IMR-90 (cell line): Measurements from ENCODE around the gene CIITA. TPM values are rescaled to one million over a fixed set of nuclear protein-coding genes. Genes with fewer than 3 reads are reported as not detected.

ENCODE experiments used
- ATAC-seq: fragments of 200-7000 bp; cut with Tn5 transposase; 2 replicates; pipeline ENCODE4 v1.9.1; 2020; ENCODE audit warnings: low read depth, mild to moderate bottlenecking, moderate library complexity
- BruUV-seq: library from RNA; stranded (reverse); fragments of 400-500 nt; replicated peaks from 2 replicates; lab custom pipeline; 2021; lab: Mats Ljungman, UMichigan
- CTCF ChIA-PET: fragments of 300-600 bp; formaldehyde crosslinking; extraction: SDS; loops from one replicate; lab custom pipeline; 2021; ENCODE audit warnings: antibody characterized with exemption; lab: Yijun Ruan, JAX
- POLR2A ChIA-PET: fragments of 300-600 bp; sonication (Branson Sonifier 250); formaldehyde crosslinking; loops from one replicate; lab custom pipeline; 2022; ENCODE audit warnings: antibody characterized with exemption; ENCODE audit not compliant: unreplicated experiment; lab: Charles Lee
- DNase-seq: peaks from one replicate; pipeline ENCODE4 v3.0.0; 2013
- H2AFZ ChIP-seq: replicated peaks from 2 replicates; pipeline ENCODE3; 2013; ENCODE audit warnings: low read length, mild to moderate bottlenecking; ENCODE audit not compliant: poor library complexity
- H2AK5ac ChIP-seq: 2 replicates; pipeline ENCODE4 v1.6.1; 2013; ENCODE audit warnings: low read depth, low read length, inconsistent platforms
- H2AK9ac ChIP-seq: replicated peaks from 2 replicates; pipeline ENCODE3; 2013; ENCODE audit warnings: mild to moderate bottlenecking, low read depth, low read length, moderate library complexity; ENCODE audit not compliant: poor library complexity
- H2BK120ac ChIP-seq: 2 replicates; pipeline ENCODE4 v1.6.1; 2013; ENCODE audit warnings: low read depth, low read length, inconsistent platforms
- H2BK15ac ChIP-seq: 3 replicates; pipeline ENCODE4 v1.6.1; 2013; ENCODE audit warnings: low read depth, low read length, inconsistent platforms
- H2BK20ac ChIP-seq: 2 replicates; pipeline ENCODE4 v1.6.1; 2013; ENCODE audit warnings: low read depth, mild to moderate bottlenecking, inconsistent platforms, low read length, moderate library complexity
- H2BK5ac ChIP-seq: 2 replicates; pipeline ENCODE4 v1.6.1; 2013; ENCODE audit warnings: mild to moderate bottlenecking, low read depth, low read length, inconsistent platforms; ENCODE audit not compliant: poor library complexity, severe bottlenecking
- H3K14ac ChIP-seq: replicated peaks from 2 replicates; pipeline ENCODE4 v1.6.1; 2013; ENCODE audit warnings: low read depth, low read length, inconsistent platforms
- H3K18ac ChIP-seq: 2 replicates; pipeline ENCODE4 v1.6.1; 2013; ENCODE audit warnings: low read depth, low read length, control low read depth
- H3K23ac ChIP-seq: 2 replicates; pipeline ENCODE4 v1.6.1; 2013; ENCODE audit warnings: low read depth, low read length, inconsistent platforms
- H3K27ac ChIP-seq: 2 replicates; pipeline ENCODE4 v1.5.1; 2013; ENCODE audit warnings: mild to moderate bottlenecking, control low read depth, low read length; ENCODE audit not compliant: insufficient read depth
- H3K27me3 ChIP-seq: 2 replicates; pipeline ENCODE4 v1.6.1; 2013; ENCODE audit warnings: low read length; ENCODE audit not compliant: control insufficient read depth, insufficient read depth
- H3K36me3 ChIP-seq: 2 replicates; pipeline ENCODE4 v1.6.1; 2013; ENCODE audit warnings: low read length, mixed read lengths; ENCODE audit not compliant: control insufficient read depth, insufficient read depth
- H3K4ac ChIP-seq: 2 replicates; pipeline ENCODE4 v1.6.1; 2013; ENCODE audit warnings: low read depth, low read length, inconsistent platforms
- H3K4me1 ChIP-seq: 2 replicates; pipeline ENCODE4 v1.6.1; 2013; ENCODE audit warnings: low read length, mixed read lengths; ENCODE audit not compliant: control insufficient read depth, insufficient read depth
- H3K4me2 ChIP-seq: 2 replicates; pipeline ENCODE4 v1.6.1; 2013; ENCODE audit warnings: low read depth, mild to moderate bottlenecking, control low read depth, low read length, moderate library complexity
- H3K4me3 ChIP-seq: 2 replicates; pipeline ENCODE4 v1.5.1; 2013; ENCODE audit warnings: low read depth, mild to moderate bottlenecking, control low read depth, low read length, moderate library complexity; ENCODE audit not compliant: insufficient read depth
- H3K56ac ChIP-seq: 2 replicates; pipeline ENCODE4 v1.6.1; 2013; ENCODE audit warnings: low read length, inconsistent platforms; ENCODE audit not compliant: insufficient read depth; ENCODE audit errors: extremely low read depth
- H3K79me1 ChIP-seq, 2 experiments: 2 replicates each; pipeline ENCODE4 v1.6.1; 2013; ENCODE audit warnings: low read length in 2 of 2, inconsistent platforms in 1 of 2, low read depth in 1 of 2
- H3K9ac ChIP-seq: 2 replicates; pipeline ENCODE4 v1.6.1; 2013; ENCODE audit warnings: low read depth, low read length, control low read depth
- H3K9me1 ChIP-seq: 2 replicates; pipeline ENCODE4 v1.6.1; 2013; ENCODE audit warnings: low read length, inconsistent platforms; ENCODE audit not compliant: insufficient read depth
- H3K9me3 ChIP-seq: 2 replicates; pipeline ENCODE4 v1.6.1; 2013; ENCODE audit warnings: low read length; ENCODE audit not compliant: control insufficient read depth, insufficient read depth
- H4K20me1 ChIP-seq: 2 replicates; pipeline ENCODE4 v1.6.1; 2013; ENCODE audit warnings: low read length, inconsistent platforms; ENCODE audit not compliant: insufficient read depth
- H4K5ac ChIP-seq: 2 replicates; pipeline ENCODE4 v1.6.1; 2013; ENCODE audit warnings: mild to moderate bottlenecking, low read depth, low read length, control low read depth
- H4K8ac ChIP-seq, 2 experiments: 2 replicates each; pipeline ENCODE4 v1.6.1; 2013; ENCODE audit warnings: low read depth in 2 of 2, low read length in 2 of 2, control low read depth in 1 of 2, inconsistent platforms in 1 of 2
- H4K91ac ChIP-seq: 2 replicates; pipeline ENCODE4 v1.6.1; 2013; ENCODE audit warnings: low read depth, low read length, inconsistent platforms; ENCODE audit not compliant: insufficient read depth
- CEBPB ChIP-seq: IDR thresholded peaks from 2 replicates; pipeline ENCODE4 v1.6.1; 2012; ENCODE audit warnings: low read depth, low read length, improper control_type of control experiment
- FOS ChIP-seq: fragments of 150-350 bp; IDR thresholded peaks from 2 replicates; pipeline ENCODE4 v1.6.1; 2016; ENCODE audit warnings: low read depth, low read length
- USF2 ChIP-seq: fragments of 150-350 bp; IDR thresholded peaks from 2 replicates; pipeline ENCODE4 v1.6.1; 2017; ENCODE audit warnings: mild to moderate bottlenecking, antibody characterized with exemption, low read length, low read depth
- WGBS, 2 experiments: methylation state at CpG; one replicate each; pipeline versions ENCODE4 v1.1.5 to v1.1.7; 2013; ENCODE audit warnings: missing lambda C conversion rate in 2 of 2; ENCODE audit not compliant: insufficient read length in 1 of 2; ENCODE audit errors: extremely low coverage in 2 of 2; 5-methylcytosine and 5-hydroxymethylcytosine counted together
- dilution Hi-C: fragments of 300-500 bp; cut with HindIII; formaldehyde crosslinking; loops from one replicate; pipeline ENCODE4 v1.14.3; 2018; ENCODE audit warnings: low sequenced_read_pairs; ENCODE audit not compliant: unreplicated experiment
- in situ Hi-C: fragments of 300-500 bp; cut with MboI; formaldehyde crosslinking; loops from 3 replicates; pipeline ENCODE4 v1.14.3; 2019; ENCODE audit warnings: low sequenced_read_pairs, inconsistent platforms, mixed read lengths
- intact Hi-C: fragments of 100-400 bp; cut with micrococcal nuclease; formaldehyde crosslinking; loops from 2 replicates; pipeline ENCODE4 v1.10.0; 2022
- polyA plus RNA-seq, 3 experiments: library from polyadenylated mRNA; depleted of rRNA; stranded (reverse); fragments of >200 nt; gene quantifications; 2 replicates each; pipeline ENCODE4 v1.2.3, GENCODE V29; 2012; ENCODE audit warnings: low replicate concordance in 1 of 3
- total RNA-seq: library from RNA; depleted of rRNA; stranded (reverse); fragments of >200 nt; gene quantifications from 2 replicates; pipeline ENCODE4 v1.2.3, GENCODE V29; 2012

The CIITA gene
- total and polyA plus RNA-seq, 2 of the 4 experiments (the other 2 are of a cell fraction), result 0.10 TPM; not detected in 1

GRCh38 chr16:10922328-10923145 lies 45.5 kb downstream of the CIITA start:
- H2AK9ac ChIP-seq, result no peak overlapping the region
- H2BK120ac ChIP-seq, result no peak overlapping the region
- H2AFZ ChIP-seq, result no peak overlapping the region
- H4K5ac ChIP-seq, result no peak overlapping the region
- H2AK5ac ChIP-seq, result no peak overlapping the region
- no peak overlapping the region for H3K4ac ChIP-seq
- BruUV-seq, result no TSS peak
- peaks cover 0 to 7% of the 10 kb centered on the region in 2 experiments; a peak in 1 of 4 replicates for H3K79me1 ChIP-seq
- H3K56ac ChIP-seq, result no peak overlapping the region
- no peak overlapping the region for H3K4me2 ChIP-seq
- no peaks in the 10 kb centered on the region for H3K9me3 ChIP-seq
- no peak overlapping the region for H3K9ac ChIP-seq
- intact Hi-C loops, result no loop called here
- peaks cover 5% of the 10 kb centered on the region for H3K4me1 ChIP-seq
- no peak overlapping the region for H3K4me3 ChIP-seq
- H3K23ac ChIP-seq, result no peak overlapping the region
- H3K36me3 ChIP-seq, result peaks cover 20% of the 10 kb centered on the region
- ChIA-PET CTCF (no interaction called here), POLR2A (no interaction called here)
- TF ChIP-seq FOS (no peak), USF2 (no peak), CEBPB (no peak)
- peak; percentile 58 for DNase-seq
- dilution Hi-C loops, result no loop called here
- in situ Hi-C loops, result loop anchor here (25.0 kb wide), 1 partner anchor 660 kb away; no protein-coding TSS in a partner anchor
- H2BK5ac ChIP-seq, result no peak overlapping the region
- H3K9me1 ChIP-seq, result no peaks in the 10 kb centered on the region
- no peak overlapping the region for H2BK15ac ChIP-seq
- ATAC-seq, result peak; percentile 9
- no peaks in the 10 kb centered on the region; the same call in 1 of the 2 replicates for H4K20me1 ChIP-seq
- H4K8ac ChIP-seq, result no peak overlapping the region
- H3K18ac ChIP-seq, result no peak overlapping the region
- no peaks in the 10 kb centered on the region for H3K27me3 ChIP-seq
- no peak overlapping the region for H3K14ac ChIP-seq
- H4K91ac ChIP-seq, result no peak overlapping the region
- H2BK20ac ChIP-seq, result no peak overlapping the region
- H3K27ac ChIP-seq, result no peak overlapping the region
- 100% methylated on average over 1 of the region's 14 CpGs; no CpG with 5 or more reads in 1 of the 2 experiments for WGBS, 2 experiments
